ENCODE data around the gene BPIFB2.

The BPIFB2 gene

DNA sequence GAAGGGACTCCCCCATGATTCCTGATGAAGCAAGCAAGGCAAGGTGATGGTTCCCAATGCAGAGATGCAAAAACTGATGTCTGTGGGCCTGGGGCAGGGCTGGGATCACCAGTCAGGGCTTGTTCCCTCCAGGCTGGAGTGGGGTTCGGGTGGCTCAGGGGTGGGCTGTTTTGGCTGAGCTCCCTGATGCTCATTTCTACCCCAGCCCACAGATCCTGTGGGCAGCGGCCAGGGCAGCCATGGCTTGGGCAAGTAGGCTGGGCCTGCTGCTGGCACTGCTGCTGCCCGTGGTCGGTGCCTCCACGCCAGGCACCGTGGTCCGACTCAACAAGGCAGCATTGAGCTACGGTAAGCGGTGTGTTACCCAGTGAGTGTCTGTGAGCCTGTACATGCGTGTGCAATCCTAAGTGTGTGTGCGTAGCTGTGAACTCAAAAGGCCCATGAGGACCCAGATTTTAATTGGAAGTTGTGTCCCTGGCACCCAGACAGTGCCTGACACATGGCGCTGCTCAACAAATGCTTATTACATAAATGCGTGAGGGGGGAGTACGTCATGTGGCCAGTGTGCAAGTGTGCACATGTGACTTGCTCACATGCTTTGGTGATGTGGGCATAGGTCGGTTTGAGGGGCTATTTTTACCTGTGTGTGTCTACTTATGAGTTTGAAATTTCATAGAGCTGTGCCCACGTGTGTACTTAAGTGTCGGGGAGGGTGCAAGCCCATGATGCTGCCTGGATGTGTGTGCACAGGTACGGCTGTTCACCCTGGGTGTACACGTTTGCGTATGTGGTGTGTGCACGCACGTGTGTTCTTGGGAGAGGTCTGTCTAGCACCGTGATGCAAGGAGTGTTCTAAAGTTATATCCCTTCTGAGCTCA lies 1.1 kb downstream of the BPIFB2 start:
- DNase-seq, result no peak

DNA sequence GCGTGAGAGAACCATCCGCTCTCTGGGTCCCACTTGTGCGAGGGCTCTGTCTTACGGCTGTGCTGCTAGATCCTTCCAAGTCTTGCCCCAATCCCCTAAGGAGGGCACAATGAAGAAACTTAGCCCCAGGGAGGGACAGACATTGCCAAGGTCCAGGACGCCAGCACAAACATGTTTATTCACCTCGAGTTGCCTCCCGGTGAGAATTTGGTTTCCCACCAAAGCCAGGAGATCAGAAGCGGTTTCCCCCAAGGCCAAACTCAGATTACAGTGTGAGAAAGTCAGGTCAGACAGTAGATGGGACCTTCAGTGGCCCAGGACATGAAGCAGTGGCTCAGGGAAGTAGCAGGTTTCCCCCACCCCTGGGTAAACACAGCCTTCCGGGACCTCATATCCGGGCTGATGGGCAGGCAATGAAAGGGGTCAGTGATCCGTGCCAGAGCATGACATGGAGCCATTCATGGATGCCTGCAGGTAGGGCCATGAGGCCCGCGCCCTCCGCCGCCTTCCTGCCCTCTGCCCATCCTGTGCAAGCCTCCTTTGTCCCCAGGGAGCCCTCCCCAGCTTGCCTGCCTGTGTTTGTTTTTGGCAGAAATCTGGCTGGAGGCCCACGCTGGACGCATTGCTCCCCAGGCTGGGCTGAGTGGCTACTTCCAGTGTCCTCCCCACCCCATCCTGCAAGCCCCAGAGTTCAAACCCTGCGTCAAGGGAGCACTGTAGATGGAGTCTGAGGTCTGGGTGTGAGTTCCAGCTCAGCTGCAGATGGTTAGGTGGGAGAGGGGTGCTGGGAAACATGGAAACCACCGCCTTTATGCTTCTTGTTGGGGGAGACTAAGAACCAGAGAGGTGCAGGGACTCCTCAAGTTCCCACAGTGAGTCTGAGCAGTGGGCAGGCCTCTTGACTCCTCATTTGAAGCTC lies 2.0 kb downstream of the BPIFB2 start:
- DNase-seq, result no peak

DNA sequence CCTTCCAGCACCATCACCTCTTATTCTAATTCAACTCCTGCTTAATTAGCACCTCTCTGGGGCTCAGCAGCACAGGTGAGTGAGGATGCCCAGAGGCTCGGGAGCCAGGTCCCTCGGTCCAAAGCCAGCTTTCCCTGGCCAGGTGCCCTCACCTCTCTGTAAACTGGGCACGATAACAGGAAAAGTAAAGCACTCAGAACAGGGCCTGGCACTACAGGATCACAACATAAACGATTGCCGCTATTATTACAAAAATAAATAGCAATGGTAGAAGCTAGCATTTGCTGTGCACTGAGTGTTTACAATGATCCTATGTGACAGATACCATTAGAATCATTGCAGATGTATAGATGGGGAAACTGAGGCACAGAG lies 2.6 kb downstream of the BPIFB2 start:
- DNase-seq, result no peak

DNA sequence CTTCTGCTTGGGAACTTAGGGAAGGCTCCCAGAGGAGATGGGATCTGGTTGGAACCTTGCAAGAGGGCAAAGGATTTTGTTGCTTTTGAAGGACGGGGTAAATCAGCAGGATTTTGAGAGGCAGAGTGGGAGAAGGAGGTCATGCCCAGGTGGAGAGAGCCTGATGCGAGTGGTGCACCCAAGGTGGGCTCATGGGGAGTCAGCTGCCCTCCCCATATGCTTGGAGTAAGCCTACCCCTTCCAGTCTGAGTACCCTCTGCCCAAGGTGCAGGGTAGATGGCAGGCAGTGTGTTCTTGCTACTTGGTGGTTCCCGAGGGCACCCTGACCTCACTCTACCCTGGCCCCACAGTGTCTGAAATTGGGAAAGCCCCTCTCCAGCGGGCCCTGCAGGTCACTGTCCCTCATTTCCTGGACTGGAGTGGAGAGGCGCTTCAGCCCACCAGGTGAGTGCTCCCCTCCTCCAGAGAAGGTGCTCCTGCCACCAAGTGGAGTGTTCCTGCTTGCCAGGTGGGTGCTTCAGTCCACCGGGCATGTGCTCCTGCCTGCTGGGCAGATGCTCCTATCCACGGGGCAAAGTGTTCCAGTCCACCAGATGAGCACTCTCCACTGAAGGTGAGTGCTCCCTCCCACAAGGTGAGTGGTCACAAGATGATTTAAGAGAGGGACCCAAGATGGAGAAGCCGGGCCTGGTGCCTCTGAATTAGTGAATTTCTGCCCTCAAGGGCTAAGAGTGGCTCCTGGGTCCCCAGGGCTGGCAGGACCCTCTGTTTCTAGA lies 3.4 kb downstream of the BPIFB2 start:
- no peak for DNase-seq

DNA sequence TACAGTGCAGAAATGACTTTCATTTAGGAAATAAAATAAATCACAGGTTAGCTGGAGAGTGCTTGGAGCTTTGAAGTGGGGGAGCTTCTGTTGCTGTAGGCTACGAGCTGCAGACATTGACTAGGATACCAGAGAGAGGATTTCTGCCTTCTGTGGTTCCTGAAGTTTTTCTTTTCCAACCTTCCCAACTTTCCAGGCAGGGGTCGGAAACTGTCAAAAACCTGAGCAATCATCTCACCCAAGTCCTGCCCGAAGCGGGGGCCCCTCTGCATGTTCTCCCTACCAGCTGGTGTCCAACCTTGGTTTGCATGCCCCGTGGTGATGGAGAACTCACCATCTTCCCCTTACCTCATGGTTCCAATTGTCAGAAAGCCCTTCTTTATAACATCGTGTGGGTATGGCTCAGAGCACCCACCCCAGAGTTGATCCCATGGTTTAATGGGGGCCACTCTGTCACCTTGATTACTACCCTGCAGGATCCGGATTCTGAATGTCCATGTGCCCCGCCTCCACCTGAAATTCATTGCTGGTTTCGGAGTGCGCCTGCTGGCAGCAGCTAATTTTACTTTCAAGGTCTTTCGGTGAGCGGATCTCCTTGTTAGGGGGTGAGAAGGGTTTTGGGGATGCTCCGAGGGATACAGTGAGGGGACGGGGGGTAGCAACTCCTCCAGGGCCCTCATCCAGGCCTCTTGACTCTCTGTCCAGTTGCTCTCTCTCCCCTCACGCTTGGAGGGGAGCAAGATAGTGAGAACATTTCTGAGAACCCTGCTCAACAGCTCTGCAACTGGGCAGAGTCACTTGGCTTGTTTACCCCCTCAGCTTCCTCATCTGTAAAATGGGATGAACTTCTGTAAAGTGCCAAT lies 5.1 kb downstream of the BPIFB2 start:
- DNase-seq, result no peak

DNA sequence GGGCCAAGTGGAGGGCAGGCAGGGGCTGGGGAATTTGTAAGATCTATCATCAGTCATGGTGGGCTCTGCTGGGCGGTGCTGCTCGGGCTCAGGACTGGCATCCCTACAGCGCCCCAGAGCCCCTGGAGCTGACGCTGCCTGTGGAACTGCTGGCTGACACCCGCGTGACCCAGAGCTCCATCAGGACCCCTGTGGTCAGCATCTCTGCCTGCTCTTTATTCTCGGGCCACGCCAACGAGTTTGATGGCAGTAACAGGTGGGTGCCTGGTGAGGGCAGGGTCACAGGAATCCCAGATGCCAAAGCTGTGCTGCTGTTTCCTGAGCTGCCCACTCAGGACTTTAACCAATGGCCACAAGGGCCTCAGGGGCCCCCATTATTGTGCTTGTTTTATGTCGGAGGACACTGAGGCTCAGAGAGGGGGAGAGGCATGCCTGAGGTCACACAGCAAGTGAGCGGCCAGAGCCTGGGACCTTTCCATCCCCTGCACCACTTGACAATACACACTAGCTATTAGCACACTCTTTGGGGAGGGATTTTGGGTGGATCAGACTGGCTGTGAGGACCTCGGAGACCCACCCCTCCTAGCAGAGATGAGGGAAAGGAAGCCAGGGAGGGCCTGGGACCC lies 6.3 kb downstream of the BPIFB2 start:
- DNase-seq, result no peak

DNA sequence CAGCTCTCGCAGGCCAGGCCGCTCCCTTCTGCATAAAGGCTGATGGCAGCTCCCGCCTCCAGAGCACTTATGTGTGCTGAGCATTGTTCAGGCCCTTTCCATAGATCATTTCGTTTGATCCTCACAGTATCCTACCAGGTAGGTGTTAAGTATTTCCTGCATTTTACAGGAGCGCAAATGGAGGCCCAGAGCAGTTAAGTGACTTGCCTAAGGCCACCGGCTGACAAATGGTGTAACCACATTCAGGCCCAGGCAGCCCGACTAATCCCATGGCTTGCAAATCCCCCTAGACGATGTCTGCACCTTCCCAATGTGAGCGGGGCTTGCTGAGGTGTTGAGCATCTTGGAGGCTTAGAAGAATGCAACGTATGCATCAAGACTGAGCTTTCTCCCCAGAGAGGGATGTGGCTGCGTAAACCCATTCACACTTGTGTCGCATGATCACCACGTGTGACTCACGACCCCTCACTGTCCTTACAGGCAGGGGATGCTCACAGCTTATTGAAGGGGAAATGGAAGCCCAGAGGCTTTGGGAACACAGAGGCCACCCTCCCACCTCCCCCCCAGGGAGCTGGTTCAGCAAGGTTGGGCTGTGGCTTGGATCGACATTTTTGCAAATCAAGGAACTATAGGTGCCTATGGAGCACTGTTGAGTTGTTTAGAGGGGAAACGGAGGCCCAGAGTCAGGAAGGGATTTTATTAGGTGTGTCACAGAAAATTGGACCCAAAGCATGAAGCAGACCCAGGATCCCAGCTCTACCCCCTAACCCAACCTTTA lies 7.0 kb downstream of the BPIFB2 start:
- DNase-seq, result no peak

DNA sequence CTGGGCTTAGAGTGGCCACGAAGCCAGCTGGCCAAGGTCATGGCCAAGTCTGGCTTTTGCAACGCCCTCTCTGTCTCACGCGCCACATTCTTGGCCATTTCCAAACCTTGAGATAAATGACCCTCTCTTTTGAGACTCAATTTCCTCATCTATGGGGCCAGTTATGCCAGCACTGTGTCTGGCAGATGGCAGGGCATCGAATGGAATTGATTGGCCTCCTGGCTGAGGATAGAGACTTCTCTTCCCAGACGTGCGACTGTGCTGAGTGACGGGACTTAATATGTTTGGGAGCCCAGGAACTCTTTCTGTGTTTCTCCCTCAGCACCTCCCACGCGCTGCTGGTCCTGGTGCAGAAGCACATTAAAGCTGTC lies 7.6 kb downstream of the BPIFB2 start:
- DNase-seq, result no peak

DNA sequence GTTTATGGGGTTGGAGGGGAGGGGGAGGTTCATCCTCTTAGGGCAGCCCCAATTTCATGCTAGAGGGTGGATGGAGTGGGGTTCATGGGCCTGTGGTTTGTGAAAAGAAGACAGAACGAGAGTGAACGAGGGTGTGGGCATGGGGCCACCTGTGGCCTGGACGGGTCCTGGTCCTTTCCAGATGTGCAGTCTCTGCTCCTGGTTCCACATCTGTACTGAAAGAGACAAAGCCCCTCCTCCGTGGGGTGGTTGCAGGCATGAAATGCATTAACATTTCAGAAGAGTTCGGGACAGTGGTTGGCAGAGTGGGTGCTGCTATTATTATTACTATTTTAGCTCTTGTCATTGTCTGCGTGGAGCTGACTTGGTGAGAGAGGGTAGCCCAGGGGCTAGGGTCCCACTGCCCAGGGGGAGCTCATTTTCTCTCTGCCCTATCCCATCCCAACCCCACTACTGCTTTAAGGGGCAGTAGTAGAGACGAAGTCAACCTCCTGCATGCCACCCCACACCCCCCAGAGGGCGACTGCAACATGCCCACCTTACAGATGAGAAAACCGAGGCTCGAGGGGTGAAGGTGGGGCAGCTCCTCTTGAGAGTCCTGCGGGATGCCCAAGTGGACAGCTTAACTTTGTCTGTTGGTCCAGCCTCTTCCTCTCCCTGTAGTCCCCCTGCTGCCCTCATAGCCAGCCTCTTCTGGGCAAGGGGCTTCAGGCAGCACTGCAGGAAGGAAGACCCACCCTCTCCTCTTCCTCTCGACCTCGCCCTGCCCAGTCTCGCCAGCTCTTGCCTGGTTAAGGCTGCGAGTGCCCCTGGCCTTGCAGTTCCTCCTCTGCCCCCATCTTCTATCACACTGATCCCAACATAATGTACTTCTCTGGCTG lies 8.4 kb downstream of the BPIFB2 start:
- no peak for DNase-seq

DNA sequence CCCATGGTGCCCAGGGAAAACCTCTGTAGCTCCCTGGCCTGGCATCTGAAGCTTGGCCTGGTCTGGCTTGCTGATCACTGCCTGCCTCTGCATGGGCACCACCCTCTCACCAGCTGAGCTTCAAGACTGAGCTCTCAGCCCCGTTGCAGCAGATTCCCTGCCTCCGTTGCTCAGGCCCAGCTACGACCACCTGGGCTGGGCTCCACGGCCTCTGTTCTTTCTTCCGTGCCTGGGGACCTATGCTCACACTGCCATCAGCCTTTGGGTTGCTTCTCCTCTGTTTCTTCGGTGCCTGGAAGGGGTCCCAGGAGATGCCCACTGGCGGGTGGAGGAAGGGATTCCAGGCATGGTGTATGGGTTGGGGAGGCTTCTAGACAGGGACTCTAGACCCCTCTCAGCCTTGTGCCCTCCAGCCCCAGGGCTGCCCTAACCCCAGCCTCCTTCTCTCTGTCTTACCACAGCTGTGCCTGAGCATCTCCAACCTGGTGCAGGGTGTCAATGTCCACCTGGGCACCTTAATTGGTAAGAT lies 9.1 kb downstream of the BPIFB2 start:
- DNase-seq, result no peak

DNA sequence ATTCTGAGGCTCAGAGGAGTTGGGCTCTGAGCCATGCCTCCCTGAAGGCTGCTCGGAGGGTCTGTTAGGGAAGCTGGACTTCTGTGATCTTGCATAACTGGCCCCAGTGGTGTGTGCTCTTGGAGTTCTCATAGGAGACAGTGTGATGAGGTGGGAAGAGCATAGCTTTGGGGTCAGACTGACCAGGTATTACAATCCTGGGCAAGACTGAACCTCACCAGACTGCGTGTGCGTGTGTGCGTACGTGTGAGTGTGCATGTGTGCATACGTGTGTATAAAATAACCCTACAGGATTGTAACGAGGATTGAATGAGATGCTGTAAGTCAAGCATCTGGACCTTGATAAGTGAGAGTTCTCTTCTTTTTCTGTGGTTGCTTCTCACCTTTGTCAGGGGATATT lies 10.0 kb downstream of the BPIFB2 start:
- DNase-seq, result no peak

DNA sequence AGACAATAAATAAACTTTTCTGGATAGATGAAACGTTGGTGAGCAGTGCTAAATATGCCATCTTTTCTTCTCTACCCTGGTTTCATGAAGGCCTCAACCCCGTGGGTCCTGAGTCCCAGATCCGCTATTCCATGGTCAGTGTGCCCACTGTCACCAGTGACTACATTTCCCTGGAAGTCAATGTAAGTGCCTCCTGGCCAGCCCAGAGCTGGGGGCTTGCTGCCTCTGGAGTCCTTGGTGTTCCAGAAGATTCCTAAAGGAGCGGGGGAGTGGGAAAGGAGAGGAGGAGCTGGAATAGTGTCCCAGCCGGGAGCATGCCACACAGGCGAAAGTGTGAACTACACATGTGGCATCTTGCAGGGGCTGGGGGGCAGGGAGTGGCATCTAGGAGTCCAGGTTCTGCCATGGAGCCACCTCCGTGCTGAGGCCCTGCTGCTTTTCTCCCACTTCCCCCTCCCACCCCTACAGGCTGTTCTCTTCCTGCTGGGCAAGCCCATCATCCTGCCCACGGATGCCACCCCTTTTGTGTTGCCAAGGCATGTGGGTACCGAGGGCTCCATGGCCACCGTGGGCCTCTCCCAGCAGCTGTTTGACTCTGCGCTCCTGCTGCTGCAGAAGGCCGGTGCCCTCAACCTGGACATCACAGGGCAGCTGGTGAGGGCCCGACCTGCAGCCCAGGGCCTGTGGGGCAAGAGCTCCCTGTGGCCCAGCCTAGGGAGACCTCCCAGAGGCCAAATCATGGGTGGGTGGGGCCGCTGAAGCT lies 10.8 kb downstream of the BPIFB2 start:
- DNase-seq, result no peak

DNA sequence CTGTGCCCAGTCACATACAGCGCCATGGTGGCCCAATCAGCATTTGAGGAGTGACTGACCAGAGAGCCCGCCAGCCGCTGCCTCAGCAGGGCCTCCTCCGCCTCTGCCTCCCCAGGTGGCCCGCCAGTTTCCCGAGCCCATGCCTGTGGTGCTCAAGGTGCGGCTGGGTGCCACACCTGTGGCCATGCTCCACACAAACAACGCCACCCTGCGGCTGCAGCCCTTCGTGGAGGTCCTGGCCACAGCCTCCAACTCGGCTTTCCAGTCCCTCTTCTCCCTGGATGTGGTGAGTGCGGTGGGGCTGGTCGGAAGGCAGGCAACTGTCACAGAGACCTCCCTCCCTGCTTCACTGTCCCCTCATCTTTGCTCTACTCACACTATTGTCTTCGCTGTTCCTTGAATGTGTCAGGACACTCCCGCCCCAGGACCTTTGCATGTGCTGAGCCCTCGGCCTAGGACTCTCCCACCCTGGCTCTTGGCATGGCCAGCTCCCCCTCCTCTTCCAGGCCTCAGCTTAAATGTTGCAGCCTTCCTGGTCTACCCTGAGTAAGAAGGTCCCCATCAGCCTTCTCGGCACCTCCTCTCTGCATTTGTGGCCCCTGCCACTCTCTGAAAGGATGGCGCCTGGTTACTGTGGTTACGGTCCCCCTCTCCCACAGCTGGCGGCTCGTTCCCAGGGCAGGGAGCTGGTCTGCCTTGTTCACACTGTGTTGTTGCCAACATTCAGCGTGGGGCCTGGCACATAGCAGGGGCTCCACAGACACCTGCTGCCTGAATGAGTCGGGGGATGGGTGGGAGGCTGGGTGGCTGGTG lies 12.2 kb downstream of the BPIFB2 start:
- DNase-seq, result no peak

DNA sequence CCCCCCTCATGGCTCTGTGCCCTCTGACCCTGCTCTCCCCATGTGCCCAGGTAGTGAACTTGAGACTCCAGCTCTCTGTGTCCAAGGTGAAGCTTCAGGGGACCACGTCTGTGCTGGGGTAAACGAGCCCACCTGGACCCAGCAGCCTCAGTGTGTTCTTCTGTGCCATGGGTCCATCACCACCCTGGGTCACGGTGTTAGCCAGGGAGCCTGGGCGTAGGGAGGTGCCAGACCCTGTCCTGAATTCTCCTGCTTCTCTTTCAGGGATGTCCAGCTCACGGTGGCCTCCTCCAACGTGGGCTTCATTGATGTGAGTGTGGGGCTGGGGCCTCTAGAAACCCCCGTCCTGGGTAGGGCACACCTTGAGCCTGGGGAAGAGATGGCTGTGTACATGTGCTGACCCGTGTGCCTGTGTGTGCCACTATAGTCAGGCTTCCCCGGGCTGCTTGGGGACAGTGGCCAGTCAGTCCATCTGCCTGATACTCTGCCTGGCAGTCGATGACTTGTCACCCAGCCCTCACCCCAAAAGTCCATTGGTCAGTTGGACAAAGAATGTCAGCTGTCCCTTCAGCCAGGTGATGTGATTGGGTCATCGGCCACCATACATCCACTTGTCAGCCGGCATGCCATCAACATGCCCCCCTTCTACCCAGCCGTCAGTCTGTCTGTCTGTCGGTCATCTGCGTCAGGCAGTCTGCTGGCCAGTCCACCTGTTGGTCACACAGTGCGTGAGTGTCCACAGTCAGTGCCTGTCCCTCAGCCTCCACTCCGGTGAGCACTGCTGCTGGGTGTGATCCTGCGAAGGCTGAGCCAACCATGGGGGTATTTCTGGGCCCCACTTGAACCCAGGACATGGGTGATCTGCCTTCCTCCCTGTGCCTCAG lies 13.0 kb downstream of the BPIFB2 start:
- DNase-seq, result no peak

DNA sequence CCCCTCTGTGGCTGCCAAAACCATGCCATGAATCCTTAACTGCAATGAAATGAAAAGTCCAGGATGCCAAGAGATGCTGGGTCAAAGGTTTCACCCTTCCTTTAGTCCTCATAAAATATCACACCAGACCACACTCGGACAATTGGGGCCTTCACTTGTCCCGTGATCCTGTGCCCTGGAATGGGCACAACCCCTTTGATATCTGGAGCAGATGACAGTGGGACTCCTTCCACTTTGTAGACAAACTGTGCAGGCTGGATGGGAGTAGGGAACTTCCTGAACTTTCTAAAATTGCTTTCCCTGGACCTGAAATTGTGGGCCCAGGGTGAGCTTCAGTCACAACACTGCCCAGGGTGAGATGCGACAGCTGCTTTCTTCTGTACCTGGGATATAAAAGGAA lies 14.4 kb downstream of the BPIFB2 start:
- DNase-seq, result no peak

DNA sequence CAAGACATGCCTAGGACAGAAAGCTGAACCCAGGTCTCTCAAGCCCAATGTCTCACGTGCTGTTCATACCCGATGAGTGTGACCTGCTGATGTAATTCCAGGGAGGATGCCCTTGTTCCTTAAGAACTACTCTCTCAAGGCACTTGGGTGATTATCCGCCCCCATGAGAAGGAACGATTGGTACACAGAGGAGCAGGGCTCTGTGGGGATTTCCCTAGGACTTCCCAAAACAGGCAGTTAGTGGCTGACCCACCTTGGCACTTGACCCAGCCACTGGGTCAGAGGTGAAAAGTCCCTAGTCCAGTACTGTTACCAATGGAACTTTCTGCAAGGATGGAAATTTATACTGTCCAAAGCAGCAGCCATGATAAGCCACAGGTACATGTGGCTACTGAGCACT lies 14.8 kb downstream of the BPIFB2 start:
- DNase-seq, result no peak
